Liver (tissue), 9 donors: ENCODE results near the gene PREP. TPM values are rescaled to one million over a fixed set of nuclear protein-coding genes. Genes with fewer than 3 reads are reported as not detected.

ENCODE experiments used
- DNase-seq: peaks from one replicate; pipeline ENCODE4 v3.0.0-alpha.2; 2017; ENCODE audit warnings: low spot score
- H3K27ac ChIP-seq, 2 donors: one replicate each; pipeline ENCODE4 v1.7.0; 2013; ENCODE audit warnings: inconsistent platforms in 2 of 2, low read length in 2 of 2, control low read depth in 1 of 2, low read depth in 1 of 2, mild to moderate bottlenecking in 1 of 2
- H3K27me3 ChIP-seq, 4 donors: one replicate each; pipeline versions ENCODE4 v1.6.1 to v1.7.0; 2013; ENCODE audit warnings: low read length in 3 of 4, inconsistent platforms in 1 of 4, mild to moderate bottlenecking in 1 of 4, moderate library complexity in 1 of 4; ENCODE audit not compliant: control insufficient read depth in 4 of 4, insufficient read depth in 4 of 4
- H3K36me3 ChIP-seq, 4 donors: one replicate each; pipeline versions ENCODE4 v1.6.1 to v1.7.0; 2013; ENCODE audit warnings: low read length in 3 of 4, mild to moderate bottlenecking in 3 of 4, low read depth in 1 of 4, moderate library complexity in 1 of 4; ENCODE audit not compliant: control insufficient read depth in 4 of 4, insufficient read depth in 3 of 4
- H3K4me1 ChIP-seq, 4 donors: one replicate each; pipeline versions ENCODE4 v1.6.1 to v1.7.0; 2013; ENCODE audit warnings: low read length in 3 of 4, mild to moderate bottlenecking in 3 of 4, moderate library complexity in 1 of 4; ENCODE audit not compliant: control insufficient read depth in 4 of 4, insufficient read depth in 4 of 4
- H3K4me3 ChIP-seq, 3 donors: one replicate each; pipeline versions ENCODE4 v1.6.1 to v1.7.0; 2013; ENCODE audit warnings: low read length in 3 of 3, control low read depth in 1 of 3, low read depth in 1 of 3, mild to moderate bottlenecking in 1 of 3
- H3K9ac ChIP-seq, 2 donors: one replicate each; pipeline ENCODE4 v1.7.0; 2013; ENCODE audit warnings: low read length in 2 of 2, mild to moderate bottlenecking in 2 of 2, moderate library complexity in 2 of 2, control low read depth in 1 of 2, low read depth in 1 of 2
- H3K9me3 ChIP-seq, 4 donors: one replicate each; pipeline versions ENCODE4 v1.6.1 to v1.7.0; 2013; ENCODE audit warnings: low read length in 3 of 4; ENCODE audit not compliant: control insufficient read depth in 4 of 4
- ATF3 ChIP-seq: IDR thresholded peaks from 2 replicates; pipeline ENCODE4 v1.6.1; 2016; ENCODE audit warnings: antibody characterized with exemption
- EGR1 ChIP-seq, 2 donors: IDR thresholded peaks; 2 replicates each; pipeline ENCODE4 v1.6.1; 2016 to 2018; ENCODE audit warnings: antibody characterized with exemption in 2 of 2, low read depth in 2 of 2
- FOXA1 ChIP-seq: IDR thresholded peaks from 2 replicates; pipeline ENCODE4 v1.6.1; 2016; ENCODE audit warnings: antibody characterized with exemption
- FOXA2 ChIP-seq: IDR thresholded peaks from 2 replicates; pipeline ENCODE4 v1.6.1; 2016; ENCODE audit warnings: antibody characterized with exemption
- GABPA ChIP-seq, 2 donors: IDR thresholded peaks in 1 of 2; conservative IDR thresholded peaks in 1 of 2; 2 replicates each; pipeline ENCODE4 v1.6.1; 2016; ENCODE audit warnings: antibody characterized with exemption in 2 of 2, mild to moderate bottlenecking in 1 of 2, moderate library complexity in 1 of 2
- HNF4A ChIP-seq, 2 donors: conservative IDR thresholded peaks; 2 replicates each; pipeline ENCODE4 v1.6.1; 2016; ENCODE audit warnings: antibody characterized with exemption in 2 of 2, mild to moderate bottlenecking in 2 of 2
- HNF4G ChIP-seq: IDR thresholded peaks from 2 replicates; pipeline ENCODE4 v1.6.1; 2016; ENCODE audit warnings: antibody characterized with exemption
- MAX ChIP-seq: IDR thresholded peaks from 2 replicates; pipeline ENCODE4 v1.6.1; 2016; ENCODE audit warnings: antibody characterized with exemption
- NR2F2 ChIP-seq: IDR thresholded peaks from 2 replicates; pipeline ENCODE4 v1.6.1; 2016; ENCODE audit warnings: antibody characterized with exemption
- RAD21 ChIP-seq, 2 donors: IDR thresholded peaks; 2 replicates each; pipeline ENCODE4 v1.6.1; 2016; ENCODE audit warnings: antibody characterized with exemption in 2 of 2, mild to moderate bottlenecking in 2 of 2
- REST ChIP-seq: IDR thresholded peaks from 2 replicates; pipeline ENCODE4 v1.6.1; 2016; ENCODE audit warnings: antibody characterized with exemption, mild to moderate bottlenecking
- RXRA ChIP-seq, 2 donors: IDR thresholded peaks; 2 replicates each; pipeline ENCODE4 v1.6.1; 2017 to 2018; ENCODE audit warnings: antibody characterized with exemption in 2 of 2, mild to moderate bottlenecking in 1 of 2
- SP1 ChIP-seq: IDR thresholded peaks from 2 replicates; pipeline ENCODE4 v1.6.1; 2018; ENCODE audit warnings: antibody characterized with exemption, mild to moderate bottlenecking
- TAF1 ChIP-seq: conservative IDR thresholded peaks from 2 replicates; pipeline ENCODE4 v1.6.1; 2016; ENCODE audit warnings: antibody characterized with exemption, mild to moderate bottlenecking
- YY1 ChIP-seq: IDR thresholded peaks from 2 replicates; pipeline ENCODE4 v1.6.1; 2016; ENCODE audit warnings: antibody characterized with exemption, mild to moderate bottlenecking
- ZBTB33 ChIP-seq: IDR thresholded peaks from 2 replicates; pipeline ENCODE4 v1.6.1; 2016; ENCODE audit warnings: antibody characterized with exemption
- WGBS: extraction: QIAGEN DNeasy Blood & Tissue Kit; methylation state at CpG from one replicate; pipeline ENCODE4 v1.1.7; 2013; 5-methylcytosine and 5-hydroxymethylcytosine counted together
- polyA plus RNA-seq, 2 donors: library from polyadenylated mRNA; stranded (reverse) in 1 of 2; unstranded in 1 of 2; fragments of 200-250 nt in 1 of 2; fragments of >200 nt in 1 of 2; fragmentation: Nextera tagmentation in 1 of 2; extraction: Ambion mirVana in 1 of 2; gene quantifications; one replicate each; pipeline versions ENCODE4 v1.2.1 to v1.2.3, GENCODE V29; 2013 to 2015
- total RNA-seq, 2 donors: library from RNA; depleted of rRNA; stranded (reverse); fragments of >200 nt; gene quantifications; one replicate each; pipeline ENCODE4 v1.2.3, GENCODE V29; 2014
- donor health status: healthy.
- donor health status: healthy.
- donor health status: healthy.
- donor health status: healthy.
- donor health status: healthy.

PREP gene
- total and polyA plus RNA-seq, 4 donors = 7.3 to 17.7 (median 13.0) TPM

- TF ChIP-seq ATF3 (no peak), RXRA (IDR thresholded peaks at IDR 0.05) (no peak), SP1 (no peak), GABPA (IDR thresholded peaks at IDR 0.05 in 1 of 2, conservative IDR thresholded peaks at IDR 0.05 in 1 of 2) (no peak), REST (no peak), NR2F2 (no peak), TAF1 (no peak), FOXA2 (no peak), HNF4G (no peak), RAD21 (IDR thresholded peaks at IDR 0.05) (no peak), EGR1 (IDR thresholded peaks at IDR 0.05; ENCODE audit: low read depth in 2 of 2) (no peak), FOXA1 (no peak), MAX (no peak), HNF4A (conservative IDR thresholded peaks at IDR 0.05) (no peak)
- Histone ChIP-seq H3K9me3 (no peaks in the 10 kb centered on the region), H3K4me1 (no peaks in the 10 kb centered on the region), H3K4me3 (no peak overlapping the region), H3K9ac (no peak overlapping the region), H3K36me3 (peaks cover 0 to 7% (median 0%) of the 10 kb centered on the region in 4 donors), H3K27me3 (no peaks in the 10 kb centered on the region), H3K27ac (no peak overlapping the region)
- WGBS = 86% methylated on average over 5 of the region's 5 CpGs
- DNase-seq = no peak
Measured at GRCh38 chr6:105389543-105389942, 13.3 kb downstream of the PREP start.

GRCh38 chr6:105388392-105388791, 14.5 kb downstream of the PREP start:
- peaks cover 0 to 8% (median 0%) of the 10 kb centered on the region in 4 donors for H3K36me3 ChIP-seq
- no peak overlapping the region for H3K27ac ChIP-seq
- WGBS = 77% methylated on average over 6 of the region's 6 CpGs
- H3K9me3 ChIP-seq = no peaks in the 10 kb centered on the region
- no peaks in the 10 kb centered on the region for H3K27me3 ChIP-seq
- no peak for DNase-seq
- H3K4me3 ChIP-seq = no peak overlapping the region
- TF ChIP-seq MAX (no peak), SP1 (no peak), HNF4A (conservative IDR thresholded peaks at IDR 0.05) (no peak)
- H3K9ac ChIP-seq = no peak overlapping the region
- H3K4me1 ChIP-seq = no peaks in the 10 kb centered on the region

GRCh38 chr6:105384004-105384403, 18.9 kb downstream of the PREP start:
- H3K4me3 ChIP-seq = no peak overlapping the region
- no peaks in the 10 kb centered on the region for H3K4me1 ChIP-seq
- no peak for DNase-seq
- 96% methylated on average over 6 of the region's 6 CpGs for WGBS
- no peaks in the 10 kb centered on the region for H3K9me3 ChIP-seq
- H3K9ac ChIP-seq = no peak overlapping the region
- no peaks in the 10 kb centered on the region for H3K27me3 ChIP-seq
- peaks cover 0 to 8% (median 0%) of the 10 kb centered on the region in 4 donors for H3K36me3 ChIP-seq
- no peak overlapping the region for H3K27ac ChIP-seq
- TF ChIP-seq MAX = no peak
- no peak for TF ChIP-seq TAF1
- no peak for TF ChIP-seq EGR1 (IDR thresholded peaks at IDR 0.05; ENCODE audit: low read depth in 2 of 2)
- TF ChIP-seq HNF4G = no peak
- TF ChIP-seq GABPA (IDR thresholded peaks at IDR 0.05 in 1 of 2, conservative IDR thresholded peaks at IDR 0.05 in 1 of 2) = no peak
- no peak for TF ChIP-seq FOXA2
- no peak for TF ChIP-seq ATF3
- no peak for TF ChIP-seq YY1
- TF ChIP-seq REST = no peak
- no peak for TF ChIP-seq ZBTB33
